OCI-LY1 (cell line): ENCODE data around the gene ZNF672.

Source experiments
- EZH2 ChIP-seq: fragments of 200-600 bp; sonication (generic), shearing (Covaris generic); IDR thresholded peaks from 2 replicates; pipeline ENCODE4 v1.8.0; 2017; ENCODE audit warnings: borderline replicate concordance, mixed run types, mild to moderate bottlenecking, antibody characterized with exemption, low read length, moderate library complexity, mixed read lengths
- TF ChIP-seq, protein P1 (sequence below): fragments of 200-600 bp; sonication (generic), shearing (Covaris generic); IDR thresholded peaks from 2 replicates; pipeline ENCODE4 v1.5.1; 2017; ENCODE audit warnings: mild to moderate bottlenecking, antibody characterized with exemption, low read length, moderate library complexity, mixed read lengths

DNA sequence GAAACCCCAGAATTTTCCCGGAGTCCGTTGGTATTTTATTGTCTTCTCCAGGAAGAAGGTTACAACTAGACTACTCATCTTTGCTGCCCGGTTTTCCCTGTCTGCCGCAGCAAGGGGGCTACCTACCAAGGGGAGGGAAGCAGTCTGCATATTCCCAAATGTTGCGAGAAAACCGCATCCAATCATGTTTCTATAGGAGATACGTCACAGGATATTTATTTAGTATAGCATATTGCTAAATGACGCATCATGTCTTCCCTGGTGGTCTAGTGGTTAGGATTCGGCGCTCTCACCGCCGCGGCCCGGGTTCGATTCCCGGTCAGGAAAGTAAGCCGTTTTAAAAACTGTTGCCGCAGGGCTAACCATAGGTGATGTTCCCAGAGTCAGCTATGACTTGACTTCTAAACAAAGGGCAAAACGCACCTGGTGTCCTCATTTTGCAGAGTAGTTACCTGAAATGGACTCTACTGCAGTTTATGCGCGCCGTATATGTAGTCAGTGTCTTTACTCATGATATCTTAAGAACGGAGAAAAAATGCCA is 36.0 kb downstream of the ZNF672 start:
- TF ChIP-seq, protein P1, sequence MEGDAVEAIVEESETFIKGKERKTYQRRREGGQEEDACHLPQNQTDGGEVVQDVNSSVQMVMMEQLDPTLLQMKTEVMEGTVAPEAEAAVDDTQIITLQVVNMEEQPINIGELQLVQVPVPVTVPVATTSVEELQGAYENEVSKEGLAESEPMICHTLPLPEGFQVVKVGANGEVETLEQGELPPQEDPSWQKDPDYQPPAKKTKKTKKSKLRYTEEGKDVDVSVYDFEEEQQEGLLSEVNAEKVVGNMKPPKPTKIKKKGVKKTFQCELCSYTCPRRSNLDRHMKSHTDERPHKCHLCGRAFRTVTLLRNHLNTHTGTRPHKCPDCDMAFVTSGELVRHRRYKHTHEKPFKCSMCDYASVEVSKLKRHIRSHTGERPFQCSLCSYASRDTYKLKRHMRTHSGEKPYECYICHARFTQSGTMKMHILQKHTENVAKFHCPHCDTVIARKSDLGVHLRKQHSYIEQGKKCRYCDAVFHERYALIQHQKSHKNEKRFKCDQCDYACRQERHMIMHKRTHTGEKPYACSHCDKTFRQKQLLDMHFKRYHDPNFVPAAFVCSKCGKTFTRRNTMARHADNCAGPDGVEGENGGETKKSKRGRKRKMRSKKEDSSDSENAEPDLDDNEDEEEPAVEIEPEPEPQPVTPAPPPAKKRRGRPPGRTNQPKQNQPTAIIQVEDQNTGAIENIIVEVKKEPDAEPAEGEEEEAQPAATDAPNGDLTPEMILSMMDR = no peak
- no peak for TF ChIP-seq EZH2
